Fibroblast of skin of abdomen (primary cell): Measurements from ENCODE around the gene PTGS2.
"Not testable (repeated sequence)": the region's sequence is repeated elsewhere in the genome, so short reads cannot be mapped to it uniquely, and the experiment has no call there.

ENCODE experiments used
- DNase-seq: peaks from one replicate; pipeline ENCODE4 v3.0.0-alpha.2; 2013

PTGS2 gene

GRCh38 chr1:186669784-186670183 is 10.4 kb downstream of the PTGS2 start:
- DNase-seq = not testable (repeated sequence)

GRCh38 chr1:186664217-186664616 is 16.0 kb downstream of the PTGS2 start:
- not testable (repeated sequence) for DNase-seq

- peak; percentile 17 for DNase-seq
Measured at GRCh38 chr1:186662752-186663151, 17.5 kb downstream of the PTGS2 start.

GRCh38 chr1:186659890-186660341 is 20.3 kb downstream of the PTGS2 start:
- DNase-seq = no peak

GRCh38 chr1:186658999-186659398 is 21.2 kb downstream of the PTGS2 start:
- no peak for DNase-seq

- DNase-seq = no peak
Measured at GRCh38 chr1:186657481-186657880, 22.7 kb downstream of the PTGS2 start.

- no peak for DNase-seq
Measured at GRCh38 chr1:186655876-186656275, 24.3 kb downstream of the PTGS2 start.

GRCh38 chr1:186654741-186655140 is 25.5 kb downstream of the PTGS2 start:
- no peak for DNase-seq

GRCh38 chr1:186653312-186653711 is 26.9 kb downstream of the PTGS2 start:
- no peak for DNase-seq

- DNase-seq = no peak
Measured at GRCh38 chr1:186648613-186649012, 31.6 kb downstream of the PTGS2 start.

GRCh38 chr1:186647985-186648384 is 32.2 kb downstream of the PTGS2 start:
- DNase-seq = not testable (repeated sequence)

- peak; percentile 50 for DNase-seq
Measured at GRCh38 chr1:186643614-186644013, 36.6 kb downstream of the PTGS2 start.

- not testable (repeated sequence) for DNase-seq
Measured at GRCh38 chr1:186637567-186637966, 42.7 kb downstream of the PTGS2 start.

GRCh38 chr1:186636786-186637185 is 43.4 kb downstream of the PTGS2 start:
- no peak for DNase-seq

GRCh38 chr1:186634511-186634910 is 45.7 kb downstream of the PTGS2 start:
- DNase-seq = no peak

GRCh38 chr1:186633116-186633515 is 47.1 kb downstream of the PTGS2 start:
- no peak for DNase-seq

- no peak for DNase-seq
Measured at GRCh38 chr1:186629341-186629740, 50.9 kb downstream of the PTGS2 start.

- DNase-seq = no peak
Measured at GRCh38 chr1:186628910-186629309, 51.3 kb downstream of the PTGS2 start.

- no peak for DNase-seq
Measured at GRCh38 chr1:186627019-186627418, 53.2 kb downstream of the PTGS2 start.

GRCh38 chr1:186626356-186626932 is 53.8 kb downstream of the PTGS2 start:
- no peak for DNase-seq

- DNase-seq = no peak
Measured at GRCh38 chr1:186623551-186623950, 56.7 kb downstream of the PTGS2 start.
